ENCODE data around the gene LAMA5.

LAMA5 gene

DNA sequence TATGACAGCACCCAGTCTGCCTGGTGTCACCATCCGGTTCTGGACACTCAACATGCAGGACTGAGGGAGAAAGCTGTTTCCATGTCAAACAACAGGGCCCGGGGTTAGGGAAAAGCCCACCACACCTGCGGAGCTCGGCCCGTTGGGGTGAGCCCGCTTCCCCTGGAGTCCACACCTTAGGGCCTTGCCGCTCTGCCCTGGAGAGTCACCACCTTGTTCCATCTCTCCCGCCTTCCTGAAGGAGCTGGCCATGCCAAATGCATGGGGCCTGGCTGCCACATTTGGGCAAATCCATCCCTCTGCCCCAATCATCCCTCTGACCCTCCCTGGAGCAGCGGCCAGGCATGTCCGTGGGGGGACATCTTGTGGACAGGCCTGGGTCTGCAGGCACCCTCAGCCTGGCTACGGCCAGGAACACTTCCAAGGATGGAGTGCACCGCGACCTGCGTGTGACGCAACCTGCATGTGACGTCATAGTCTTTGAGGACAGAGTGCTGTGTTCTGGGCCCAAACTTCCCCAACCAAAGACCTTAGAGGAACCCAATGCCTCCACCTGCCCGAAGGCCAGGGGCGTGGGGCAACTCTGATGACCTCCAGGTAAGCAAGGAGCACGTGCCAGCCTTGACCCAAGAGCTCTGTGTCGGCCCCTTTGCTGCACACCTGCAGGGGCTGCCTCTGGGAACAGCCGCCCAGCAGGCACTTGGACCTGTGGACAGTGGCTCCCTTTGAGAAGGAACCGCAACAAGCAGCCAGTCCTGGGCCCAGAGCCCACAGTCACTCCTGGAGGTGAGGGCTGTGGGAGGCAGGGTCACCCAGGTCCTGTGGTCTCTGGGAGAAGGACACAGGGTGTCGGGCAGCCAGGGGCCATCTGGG, 38.2 kb upstream of the LAMA5 start:
- DNase-seq (ENCODE audit: low read depth, low spot score), result no peak

DNA sequence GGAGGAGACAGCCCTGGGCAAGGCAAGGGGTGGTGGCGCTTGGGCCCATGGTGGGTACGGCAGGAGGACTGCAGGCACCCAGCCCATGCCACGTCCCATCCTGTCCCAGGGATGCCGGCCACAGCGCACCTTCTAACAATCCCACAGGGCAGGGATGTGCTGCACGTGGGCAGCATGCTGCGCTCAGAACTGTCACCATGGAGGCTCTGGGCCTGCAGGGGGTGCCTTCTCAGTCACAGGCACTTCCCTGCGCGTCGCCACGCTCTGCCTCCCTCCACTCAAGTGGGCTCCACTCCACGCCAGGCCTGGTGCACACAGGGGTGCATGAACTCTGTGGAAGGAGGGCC, 37.6 kb upstream of the LAMA5 start:
- no peak for DNase-seq (ENCODE audit: low read depth, low spot score)

DNA sequence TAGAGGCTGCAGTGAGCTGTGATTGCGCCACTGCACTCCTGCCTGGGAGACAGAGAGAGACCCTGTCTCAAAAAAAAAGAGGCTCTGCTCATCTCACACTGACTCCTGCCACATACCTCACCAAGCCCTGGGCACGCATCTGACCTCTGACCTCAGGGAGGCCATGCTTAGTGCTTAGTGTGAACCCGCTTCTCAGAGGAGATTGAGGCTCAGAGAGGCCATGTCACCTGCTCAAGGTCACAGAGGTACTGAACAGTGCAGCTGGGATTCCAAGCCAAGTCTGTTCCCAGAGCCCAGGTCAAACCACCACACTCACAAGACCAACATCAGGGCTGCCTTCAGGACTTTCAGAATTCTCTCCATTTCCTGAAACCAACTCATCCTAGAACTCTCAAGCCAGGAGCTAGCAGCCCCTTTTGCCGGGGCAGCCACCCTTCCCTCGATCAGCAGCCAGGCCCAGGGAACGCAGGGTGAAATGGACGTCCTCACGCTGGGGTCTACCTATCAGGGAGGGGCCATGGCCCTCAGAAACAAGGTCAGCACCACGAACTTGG, 37.1 kb upstream of the LAMA5 start:
- DNase-seq (ENCODE audit: low read depth, low spot score), result no peak

DNA sequence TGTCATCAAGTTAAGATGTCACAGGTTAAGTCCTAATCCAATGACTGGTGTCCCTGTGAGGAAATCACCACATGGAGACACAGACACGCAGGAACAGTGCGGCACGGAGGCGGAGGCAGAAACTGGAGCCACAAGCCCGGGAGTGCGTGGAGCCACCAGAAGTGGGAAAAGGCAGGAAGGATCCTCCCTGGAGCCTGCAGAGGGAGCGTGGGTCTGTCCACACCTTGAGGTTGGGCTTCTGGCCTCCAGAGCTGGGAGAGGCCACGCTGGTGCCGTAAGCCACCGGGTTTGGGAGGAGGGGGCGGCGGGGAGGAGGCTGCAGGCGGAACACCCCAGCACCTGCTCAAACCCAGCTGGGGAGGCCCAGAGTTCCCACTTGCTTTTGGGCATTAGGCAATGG, 36.2 kb upstream of the LAMA5 start:
- no peak for DNase-seq (ENCODE audit: low read depth, low spot score)

DNA sequence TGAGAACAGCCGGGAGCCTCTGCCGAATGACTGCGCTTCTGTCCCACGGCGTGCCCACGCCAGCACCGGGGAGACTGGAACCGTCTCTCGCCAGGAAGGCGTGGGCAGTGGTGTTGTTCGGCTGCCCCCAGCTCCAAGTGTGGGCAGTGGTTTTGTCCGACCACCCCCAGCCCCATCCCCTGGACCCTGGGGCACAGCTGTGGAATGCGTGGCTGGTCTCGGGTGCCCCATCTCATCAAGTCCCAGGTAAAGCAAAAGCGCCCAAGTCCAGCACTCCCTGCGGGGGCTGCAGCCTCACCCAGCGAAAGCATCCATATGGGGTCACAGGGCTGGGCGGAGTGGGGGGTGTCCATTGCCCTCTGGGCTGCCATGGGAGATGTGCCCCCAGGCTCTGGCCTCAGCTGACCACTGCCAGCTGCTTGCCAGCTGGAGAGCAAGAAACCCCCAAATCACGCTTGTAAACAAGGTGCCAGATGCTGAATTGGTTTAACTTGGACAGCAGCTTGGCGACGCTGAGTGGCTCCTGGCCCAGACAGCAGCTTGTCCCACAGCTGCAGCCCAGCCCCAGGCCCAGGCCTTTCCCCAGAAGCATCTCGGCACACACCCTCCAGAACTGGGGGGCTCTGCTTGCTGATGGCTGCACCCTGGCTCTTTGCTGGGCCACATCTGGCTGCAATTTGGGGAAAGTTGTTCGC, 35.5 kb upstream of the LAMA5 start:
- no peak for DNase-seq (ENCODE audit: low read depth, low spot score)

DNA sequence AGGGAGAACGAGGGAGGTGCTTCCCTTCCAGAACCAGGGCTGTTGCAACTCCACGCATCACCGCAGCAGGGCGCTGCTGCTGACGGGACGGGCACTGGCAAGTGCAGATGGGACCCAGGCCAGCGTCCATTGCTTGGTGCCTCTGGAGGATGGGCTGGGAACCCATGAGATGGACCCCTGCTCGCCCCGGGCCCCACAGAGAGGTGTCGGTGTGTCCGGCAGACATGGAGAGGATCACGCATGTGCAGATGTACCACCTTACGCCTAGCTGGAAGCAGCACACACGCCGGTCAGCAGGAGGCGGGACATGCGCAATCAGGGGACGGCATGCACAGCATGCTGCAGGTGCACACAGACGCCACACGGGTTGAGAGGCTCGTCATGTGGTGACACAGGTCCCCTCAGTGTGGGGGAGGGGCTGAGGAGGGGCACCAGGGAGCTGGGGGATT, 34.2 kb upstream of the LAMA5 start:
- DNase-seq (ENCODE audit: low read depth, low spot score), result no peak

DNA sequence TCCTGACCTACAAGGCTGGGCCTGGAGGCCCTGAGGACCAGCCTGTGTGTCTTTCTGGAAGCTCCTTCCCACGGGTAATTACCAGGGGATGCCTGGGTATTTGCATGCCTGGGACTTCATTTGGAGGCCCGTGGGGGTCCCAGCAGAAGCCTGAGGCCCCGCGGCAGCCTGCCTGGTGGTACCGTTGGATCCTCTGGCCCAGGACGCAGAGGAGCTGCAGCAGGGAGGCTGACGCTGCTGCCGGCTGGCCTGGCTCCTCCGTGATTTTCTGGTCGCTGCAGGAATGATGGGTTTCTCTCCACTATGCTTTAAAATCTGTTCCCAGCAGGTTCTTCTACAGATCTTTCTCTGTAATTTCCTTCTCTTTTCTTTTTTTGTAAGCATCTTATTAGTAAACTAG, 33.4 kb upstream of the LAMA5 start:
- DNase-seq (ENCODE audit: low read depth, low spot score), result no peak

DNA sequence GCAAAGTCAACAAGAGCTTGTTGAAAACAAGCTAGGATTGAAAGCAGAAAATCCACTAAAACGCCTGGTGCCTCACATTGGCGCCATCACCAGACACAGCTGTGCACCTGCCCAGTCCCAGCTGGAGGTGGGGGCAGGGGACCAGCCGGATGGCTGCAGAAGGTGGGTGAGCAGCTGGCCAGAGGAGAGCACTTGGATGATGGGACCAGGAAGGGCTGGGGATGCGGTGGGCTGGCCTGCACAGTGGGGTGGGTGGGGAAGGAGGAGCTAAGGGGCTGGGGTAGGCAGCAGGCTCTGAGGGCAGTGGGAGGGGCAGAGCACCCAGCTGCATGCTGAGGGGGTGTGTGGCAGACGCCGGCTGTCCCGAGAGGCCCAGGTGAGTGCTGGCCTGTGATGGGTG, 32.9 kb upstream of the LAMA5 start:
- DNase-seq (ENCODE audit: low read depth, low spot score), result no peak

DNA sequence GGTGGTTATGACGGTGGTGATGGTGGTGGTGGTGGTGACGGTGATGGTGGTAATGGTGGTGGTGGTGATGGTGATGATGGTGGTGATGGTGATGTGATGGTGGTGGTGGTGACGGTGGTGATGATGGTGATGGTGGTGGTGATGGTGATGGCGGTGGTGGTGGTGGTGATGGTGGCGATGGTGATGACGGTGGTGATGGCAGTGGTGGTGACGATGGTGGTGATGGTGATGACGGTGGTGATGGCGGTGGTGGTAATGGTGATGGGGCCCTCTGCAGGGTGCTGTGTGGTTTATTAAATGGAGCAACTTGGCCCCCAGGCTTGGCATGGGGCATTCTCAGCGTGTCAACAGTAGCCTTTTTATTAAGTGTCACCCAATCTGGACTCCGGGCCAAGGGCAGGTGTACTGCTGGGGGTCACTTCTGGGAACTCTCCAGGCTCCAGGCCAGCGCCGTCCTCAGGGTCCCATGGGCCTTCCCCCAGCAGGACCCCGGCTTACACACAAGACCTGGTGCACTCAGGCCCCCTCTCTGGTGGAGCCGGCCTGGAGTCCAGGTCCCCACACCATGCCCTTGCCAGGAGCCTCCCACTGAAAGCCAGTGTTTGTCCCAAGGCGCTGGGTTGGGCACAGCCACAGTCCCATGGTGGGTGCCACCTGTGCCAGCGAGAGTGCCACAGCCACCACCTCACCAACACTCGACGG, 31.2 kb upstream of the LAMA5 start:
- DNase-seq (ENCODE audit: low read depth, low spot score), result no peak

DNA sequence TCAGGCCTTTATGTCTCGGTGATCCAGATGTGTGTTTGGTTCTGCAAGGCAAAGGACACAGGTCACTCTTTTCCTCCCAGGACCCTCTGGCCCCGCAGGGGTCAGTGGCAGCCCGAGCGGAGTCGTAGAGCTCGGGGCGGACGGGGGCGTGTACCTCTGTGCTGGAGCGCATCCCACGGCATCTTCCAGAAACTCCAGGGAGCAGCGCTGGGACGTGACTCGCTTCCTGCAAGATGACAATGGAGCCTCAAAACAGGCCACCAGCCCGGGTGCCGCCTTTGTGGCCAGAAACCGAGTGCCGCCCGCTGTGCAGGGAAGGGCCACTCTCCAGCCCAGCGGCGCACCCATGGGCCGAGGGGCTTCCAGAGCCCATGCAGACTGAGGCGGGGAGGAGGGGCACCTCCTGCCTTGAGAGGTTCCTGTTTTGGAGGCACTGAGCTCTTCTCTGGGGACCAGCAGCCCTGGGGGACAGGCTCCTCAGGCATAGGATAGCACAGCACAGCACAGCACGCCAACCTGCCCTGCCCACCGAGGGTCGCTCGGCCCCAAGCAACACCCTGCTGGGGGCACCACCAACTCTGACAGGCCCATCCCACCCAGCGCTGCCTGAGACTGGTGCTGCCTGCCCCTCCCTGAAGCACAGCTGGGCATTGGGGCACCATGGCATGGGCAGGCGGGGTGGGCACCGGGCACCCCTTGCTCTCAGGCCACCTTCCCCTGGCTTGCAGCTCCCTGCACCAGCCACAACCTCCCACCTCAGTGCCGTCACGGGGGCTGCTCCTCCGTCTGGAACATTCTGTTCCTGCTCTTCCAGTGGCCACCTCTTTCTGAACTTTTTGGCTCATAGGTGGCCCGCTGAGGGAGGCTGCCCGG, 29.5 kb upstream of the LAMA5 start:
- no peak for DNase-seq (ENCODE audit: low read depth, low spot score)

DNA sequence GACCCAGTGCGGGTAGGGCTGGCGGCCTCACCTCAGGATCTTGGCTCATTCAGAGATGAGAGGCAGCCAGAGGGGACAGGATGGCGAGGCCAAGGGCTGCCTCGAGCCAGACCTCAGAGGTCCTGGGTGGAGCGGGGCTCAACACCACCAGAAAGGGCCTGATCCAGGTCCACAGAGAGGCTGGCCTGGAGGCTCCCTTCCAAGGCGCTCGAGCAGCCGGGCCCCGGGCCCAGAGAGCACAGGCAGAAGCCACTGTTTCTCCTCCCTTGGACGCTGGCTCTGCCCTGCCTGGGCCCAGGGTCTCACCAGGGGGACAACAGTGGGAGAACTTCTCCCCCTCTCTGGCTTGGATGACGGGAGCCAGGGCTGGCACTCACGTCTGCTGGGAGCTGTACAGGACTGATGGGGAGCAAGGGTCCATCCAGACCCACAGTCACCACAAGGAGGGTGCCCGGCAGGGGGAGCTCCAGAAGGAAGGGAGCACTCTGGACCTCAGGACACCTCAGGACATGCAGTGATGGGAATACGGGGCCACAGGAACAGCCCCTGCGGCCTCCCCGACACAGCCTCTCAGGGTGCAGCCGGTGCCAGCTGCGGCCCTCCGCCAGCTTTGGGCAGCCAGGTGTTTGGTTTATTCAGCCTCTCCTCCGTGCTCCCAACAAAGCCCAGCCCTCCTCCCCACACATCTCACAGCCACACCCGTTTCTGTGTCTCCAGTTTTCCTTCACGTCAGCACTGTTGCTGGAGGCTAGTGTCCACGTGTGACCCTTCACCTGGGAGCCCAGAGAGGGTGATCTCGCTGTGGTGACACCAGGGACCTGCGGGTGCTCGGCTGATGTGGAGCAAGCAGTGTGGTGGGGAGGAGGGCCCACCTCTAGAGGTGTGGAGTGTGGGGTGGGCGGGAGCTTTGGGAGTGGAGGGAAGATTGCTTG, 28.5 kb upstream of the LAMA5 start:
- no peak for DNase-seq (ENCODE audit: low read depth, low spot score)

DNA sequence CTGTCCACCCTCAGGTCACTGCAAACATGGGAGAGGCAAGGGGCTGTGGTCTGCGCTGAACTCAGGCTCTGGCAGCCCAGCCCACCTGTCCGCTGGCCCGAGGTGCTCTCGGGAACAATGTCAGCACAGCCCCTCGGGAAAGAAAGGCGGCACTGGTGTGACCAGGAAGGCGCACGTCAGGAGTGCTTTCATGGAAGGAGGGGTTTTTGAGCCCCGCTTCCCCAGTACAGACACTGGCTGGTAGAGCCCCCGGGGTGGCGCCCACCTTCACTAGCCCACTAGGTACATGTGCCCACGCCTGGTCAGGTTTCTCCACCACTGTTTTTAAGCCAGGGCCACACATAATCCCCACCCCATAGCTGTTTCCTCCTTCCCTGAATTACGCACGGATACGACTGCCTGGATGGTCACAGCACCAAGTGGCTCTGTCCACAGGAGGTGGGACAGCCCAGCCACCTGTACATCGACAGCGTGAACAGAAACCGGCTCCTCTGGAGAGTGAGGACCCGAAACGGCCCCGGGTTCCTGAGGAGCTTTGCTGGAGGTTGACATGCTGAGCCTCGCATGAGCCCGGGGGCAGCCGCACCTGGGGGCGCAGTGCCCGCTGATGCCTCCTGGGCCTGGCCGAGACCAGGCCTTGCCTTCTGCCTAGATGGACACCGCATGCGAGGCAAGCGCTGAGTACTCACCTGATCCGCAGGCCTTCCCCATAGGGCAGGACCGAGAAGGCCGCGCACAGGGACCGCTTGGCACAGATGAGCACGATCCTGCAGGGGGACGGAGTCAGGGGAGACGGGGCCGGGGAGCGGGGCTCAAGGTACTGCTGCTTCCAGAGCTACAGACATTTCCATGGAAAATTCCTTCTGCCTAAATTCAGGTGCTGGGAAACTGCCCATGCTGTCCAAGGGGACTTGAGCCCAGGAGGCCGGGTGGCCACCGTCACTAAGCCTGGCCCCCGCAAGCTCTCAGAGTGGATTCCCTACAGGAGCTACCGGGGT, 27.4 kb upstream of the LAMA5 start:
- DNase-seq (ENCODE audit: low read depth, low spot score), result no peak

DNA sequence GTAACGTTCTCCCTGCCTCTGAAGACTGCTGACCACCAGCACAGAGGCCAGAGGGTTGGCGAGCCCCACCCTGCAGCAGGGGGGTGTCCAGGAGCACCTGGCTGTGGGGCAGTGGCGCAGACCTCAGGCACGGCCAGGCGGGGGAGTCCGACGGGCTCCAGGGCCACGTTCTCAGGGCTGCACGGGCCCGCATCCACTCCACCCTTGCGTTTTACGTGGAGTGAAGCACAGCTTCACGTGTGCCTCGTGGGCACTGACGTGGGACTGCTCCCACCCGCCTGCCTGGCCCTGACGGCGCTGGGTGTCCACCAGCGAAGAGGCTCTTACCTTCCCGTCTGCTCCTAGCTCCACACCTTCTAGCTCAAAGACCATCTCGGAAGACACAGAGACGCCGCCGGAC, 26.7 kb upstream of the LAMA5 start:
- DNase-seq (ENCODE audit: low read depth, low spot score), result no peak

DNA sequence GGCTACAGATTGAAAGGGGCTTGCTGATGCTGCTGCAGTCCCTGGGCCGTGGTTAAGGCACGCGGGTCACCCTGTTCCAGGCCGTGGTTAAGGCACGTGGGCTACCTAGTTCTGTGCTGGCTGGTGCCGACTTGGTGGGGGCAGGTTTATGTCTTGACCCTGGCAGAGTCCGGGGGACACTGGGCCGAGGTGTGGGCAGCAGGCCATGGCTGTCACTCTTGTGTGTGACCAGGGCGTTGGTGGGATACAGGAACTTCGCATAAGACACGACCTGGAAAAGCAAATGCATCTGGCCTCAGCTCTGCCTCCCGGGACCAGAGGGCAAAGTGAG, 26.2 kb upstream of the LAMA5 start:
- no peak for DNase-seq (ENCODE audit: low read depth, low spot score)

DNA sequence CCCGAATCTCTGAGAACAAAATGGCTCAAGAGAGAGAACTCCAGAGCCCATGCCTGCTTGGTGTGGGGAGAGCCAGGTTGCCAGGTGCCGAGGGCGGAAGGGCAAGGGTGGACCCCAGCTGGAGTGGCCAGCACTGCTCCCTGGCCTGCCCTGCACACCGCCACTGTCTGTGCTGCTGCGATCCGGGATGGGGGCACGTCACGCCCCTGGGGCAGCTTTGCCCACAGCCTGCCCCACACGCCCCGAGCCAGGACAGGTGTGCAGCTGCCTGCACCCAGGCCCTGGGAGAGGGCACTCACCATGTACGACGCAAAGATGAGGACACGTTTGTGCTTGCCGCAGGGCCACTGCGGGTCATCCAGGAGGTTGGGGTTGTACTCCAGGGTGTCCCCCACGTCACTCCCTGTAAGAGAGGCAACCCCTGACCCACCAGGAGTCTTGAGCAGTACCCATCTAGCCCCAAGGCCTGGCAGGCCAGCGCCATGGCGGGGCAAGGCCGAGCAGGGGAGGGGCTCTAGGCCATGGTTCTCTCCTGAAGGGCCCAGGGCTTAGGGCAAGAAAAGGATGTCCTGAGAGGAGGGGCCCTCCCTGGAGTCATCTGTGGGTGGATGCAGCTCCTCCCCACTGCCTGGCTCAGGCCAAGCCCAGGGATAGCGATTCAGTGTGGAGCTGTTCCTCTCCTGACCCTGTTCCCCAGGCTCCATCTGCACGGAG, 25.7 kb upstream of the LAMA5 start:
- no peak for DNase-seq (ENCODE audit: low read depth, low spot score)

DNA sequence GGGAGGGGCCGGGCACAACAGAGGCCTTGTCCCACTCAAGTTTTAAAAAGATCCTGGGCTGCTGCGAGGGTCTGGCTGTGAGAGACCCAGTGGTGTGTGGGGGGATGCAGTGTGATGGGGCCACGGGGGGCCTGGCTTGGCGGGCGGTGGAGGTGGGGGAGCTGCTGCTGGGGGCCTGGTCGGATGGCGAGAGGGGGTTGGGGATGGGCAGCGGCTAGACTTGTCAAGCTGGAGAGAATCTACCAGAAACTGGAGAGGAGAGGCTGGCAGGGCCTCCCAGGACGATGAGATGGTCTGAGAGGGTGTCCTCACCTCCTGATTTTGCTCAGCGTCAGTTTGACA, 24.9 kb upstream of the LAMA5 start:
- DNase-seq (ENCODE audit: low read depth, low spot score), result no peak

DNA sequence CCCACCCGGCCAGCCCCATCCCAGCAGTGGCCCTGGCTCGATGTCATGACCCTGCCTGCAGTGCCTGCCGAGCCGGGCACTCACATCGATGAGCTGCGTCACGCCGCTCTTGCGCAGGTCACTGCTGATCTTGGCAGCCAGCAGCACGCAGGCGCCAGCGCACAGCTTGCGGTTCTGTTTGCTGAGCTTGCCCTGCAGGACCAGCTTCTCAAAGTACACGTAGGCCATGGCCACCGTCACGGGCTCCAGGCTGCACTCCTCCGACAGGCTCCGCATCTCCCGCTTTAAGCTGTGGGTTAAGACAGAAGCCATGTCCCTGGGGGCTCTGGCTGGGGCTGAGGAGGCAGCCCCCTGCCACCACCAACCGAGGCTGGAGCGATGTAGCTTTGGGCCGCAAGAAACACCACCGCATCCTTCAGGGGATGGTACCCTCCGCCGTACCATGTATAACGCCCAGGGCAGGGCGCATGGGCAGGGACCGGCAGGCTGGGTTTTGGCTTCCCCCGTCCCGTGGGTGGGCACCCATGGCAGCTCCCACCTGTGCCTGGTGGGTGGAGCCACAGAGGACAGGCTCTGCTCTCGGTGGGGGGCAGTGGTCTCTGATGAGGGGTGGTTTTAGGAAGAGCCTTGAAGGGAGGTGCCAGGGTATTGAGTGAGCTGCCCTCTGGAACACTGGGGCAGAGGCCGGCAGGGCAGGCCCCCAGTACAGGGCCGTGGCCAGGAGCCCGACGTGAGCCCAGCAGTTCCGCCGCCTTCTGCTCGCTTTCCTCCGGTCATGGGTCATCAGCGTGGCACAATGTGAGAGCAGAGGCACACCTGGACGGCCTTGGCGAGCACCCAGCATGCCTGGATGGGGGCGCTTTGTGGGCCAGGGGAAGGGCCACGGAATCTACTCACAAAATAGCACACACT, 24.3 kb upstream of the LAMA5 start:
- no peak for DNase-seq (ENCODE audit: low read depth, low spot score)
